AG09319 (cell line): Measurements from ENCODE around the gene LY6G6C.

ENCODE experiments used
- DNase-seq: peaks from one replicate; pipeline ENCODE4 v3.0.0-alpha.2; 2010; ENCODE audit warnings: low read depth; ENCODE audit errors: extremely low read depth
- CTCF ChIP-seq: IDR thresholded peaks from 2 replicates; pipeline ENCODE4 v1.5.1; 2011; ENCODE audit warnings: low read depth, mild to moderate bottlenecking, inconsistent platforms, low read length, moderate library complexity

The LY6G6C gene

GRCh38 chr6:31700740-31701401 is 20.7 kb downstream of the LY6G6C start:
- no peak for DNase-seq
- TF ChIP-seq CTCF: no peak

GRCh38 chr6:31697555-31697954 is 24.0 kb downstream of the LY6G6C start:
- no peak for TF ChIP-seq CTCF

GRCh38 chr6:31693535-31693934 is 28.0 kb downstream of the LY6G6C start:
- no peak for TF ChIP-seq CTCF
- no peak for DNase-seq

More at GRCh38 chr6:31697555-31697954, 24.0 kb downstream of the LY6G6C start:
- no peak for DNase-seq

- DNase-seq: no peak
- no peak for TF ChIP-seq CTCF
These were observed 28.7 kb downstream of the LY6G6C start for GRCh38 chr6:31692886-31693285.

- DNase-seq: no peak
- TF ChIP-seq CTCF: no peak
These were observed 29.2 kb downstream of the LY6G6C start for GRCh38 chr6:31692353-31692752.

GRCh38 chr6:31691564-31692108 is 29.9 kb downstream of the LY6G6C start:
- TF ChIP-seq CTCF: no peak
- DNase-seq: no peak

GRCh38 chr6:31691078-31691463 is 30.5 kb downstream of the LY6G6C start:
- TF ChIP-seq CTCF: no peak
- no peak for DNase-seq
